HCT116 (cell line): ENCODE data around the gene CRIP3.

Experiments used
- CTCF ChIP-seq, 3 experiments: fragments of 200-600 bp in 1 of 3; sonication (generic) in 1 of 3; IDR thresholded peaks in 2 of 3; conservative IDR thresholded peaks in 1 of 3; 2 replicates each; pipeline ENCODE4 v1.5.1; 2012 to 2017; ENCODE audit warnings: low read depth in 2 of 3, low read length in 2 of 3, antibody characterized with exemption in 1 of 3, borderline replicate concordance in 1 of 3, control low read depth in 1 of 3, mild to moderate bottlenecking in 1 of 3, mixed read lengths in 1 of 3, mixed run types in 1 of 3, moderate library complexity in 1 of 3; ENCODE audit not compliant: insufficient read depth in 1 of 3
- EZH2 ChIP-seq: fragments of 200-600 bp; sonication (generic); IDR thresholded peaks from 2 replicates; pipeline ENCODE4 v1.6.1; 2017; ENCODE audit warnings: antibody characterized with exemption, mixed run types
- POLR2A ChIP-seq: IDR thresholded peaks from 2 replicates; pipeline ENCODE4 v1.7.0; 2011; ENCODE audit warnings: borderline replicate concordance; ENCODE audit not compliant: insufficient read depth, insufficient read length; ENCODE audit errors: extremely low read depth
- YY1 ChIP-seq: IDR thresholded peaks from 2 replicates; pipeline ENCODE4 v1.6.1; 2011; ENCODE audit warnings: low read length, low read depth, moderate library complexity, mild to moderate bottlenecking; ENCODE audit not compliant: insufficient replicate concordance; ENCODE audit errors: extremely low read depth

- TF ChIP-seq YY1 (no peak), CTCF (IDR thresholded peaks at IDR 0.05 in 2 of 3, conservative IDR thresholded peaks at IDR 0.05 in 1 of 3; ENCODE audit: borderline replicate concordance in 1 of 3, insufficient read depth in 1 of 3, low read depth in 2 of 3, low read length in 2 of 3) (no peak), EZH2 (no peak), POLR2A (no peak)
Measured at GRCh38 chr6:43339168-43339567, 30.5 kb upstream of the CRIP3 start.
